ENCODE results near the gene KCNG1. TPM values are rescaled to one million over a fixed set of nuclear protein-coding genes. Genes with fewer than 3 reads are reported as not detected.

Gene KCNG1
- total and polyA plus RNA-seq, 7 donors, result 0.03 to 0.12 (median 0.03) TPM; not detected in 4

DNA sequence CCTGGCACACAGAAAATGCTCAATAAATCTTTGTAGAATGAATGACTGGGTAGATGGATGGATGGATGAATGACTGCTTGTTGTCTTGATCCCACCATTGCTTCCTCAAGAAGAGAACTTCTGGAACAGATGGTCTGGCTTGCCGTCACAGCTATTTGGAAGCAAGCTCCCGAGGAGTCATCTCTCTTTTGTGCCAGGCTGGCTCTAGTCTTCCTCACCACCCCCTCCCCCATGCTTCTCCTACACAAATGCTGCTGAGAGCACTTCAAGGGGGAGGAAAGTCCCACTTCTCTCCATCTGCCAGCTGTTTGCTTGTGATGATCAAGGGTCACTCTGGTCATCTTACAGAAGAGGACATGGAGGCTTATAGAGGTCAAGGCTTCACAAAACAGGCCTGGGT lies 11.6 kb upstream of the KCNG1 start:
- WGBS, 3 donors, result 25 to 42% (median 35%) methylated on average over 2 of the region's 2 CpGs
- TF ChIP-seq, protein P1, sequence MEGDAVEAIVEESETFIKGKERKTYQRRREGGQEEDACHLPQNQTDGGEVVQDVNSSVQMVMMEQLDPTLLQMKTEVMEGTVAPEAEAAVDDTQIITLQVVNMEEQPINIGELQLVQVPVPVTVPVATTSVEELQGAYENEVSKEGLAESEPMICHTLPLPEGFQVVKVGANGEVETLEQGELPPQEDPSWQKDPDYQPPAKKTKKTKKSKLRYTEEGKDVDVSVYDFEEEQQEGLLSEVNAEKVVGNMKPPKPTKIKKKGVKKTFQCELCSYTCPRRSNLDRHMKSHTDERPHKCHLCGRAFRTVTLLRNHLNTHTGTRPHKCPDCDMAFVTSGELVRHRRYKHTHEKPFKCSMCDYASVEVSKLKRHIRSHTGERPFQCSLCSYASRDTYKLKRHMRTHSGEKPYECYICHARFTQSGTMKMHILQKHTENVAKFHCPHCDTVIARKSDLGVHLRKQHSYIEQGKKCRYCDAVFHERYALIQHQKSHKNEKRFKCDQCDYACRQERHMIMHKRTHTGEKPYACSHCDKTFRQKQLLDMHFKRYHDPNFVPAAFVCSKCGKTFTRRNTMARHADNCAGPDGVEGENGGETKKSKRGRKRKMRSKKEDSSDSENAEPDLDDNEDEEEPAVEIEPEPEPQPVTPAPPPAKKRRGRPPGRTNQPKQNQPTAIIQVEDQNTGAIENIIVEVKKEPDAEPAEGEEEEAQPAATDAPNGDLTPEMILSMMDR (IDR thresholded peaks at IDR 0.05), result no peak
- H3K27ac ChIP-seq, result no peak overlapping the region
- DNase-seq (no peak), ATAC-seq (no peak)
- H3K36me3 ChIP-seq (ENCODE audit: insufficient read depth in 1 of 2, low read depth in 1 of 2), result no peaks in the 10 kb centered on the region
- H3K9me3 ChIP-seq, result no peaks in the 10 kb centered on the region
- intact Hi-C loops (cut with DNase I), result no loop called here
- H3K27me3 ChIP-seq (ENCODE audit: insufficient read depth in 3 of 3, low read length in 2 of 3), result peaks cover 0 to 38% (median 3%) of the 10 kb centered on the region in 3 donors
- H3K4me1 ChIP-seq, result no peaks in the 10 kb centered on the region
- H3K4me3 ChIP-seq, result no peak overlapping the region

GRCh38 chr20:51029963-51030920 lies 7.3 kb upstream of the KCNG1 start:
- TF ChIP-seq, protein P1 (IDR thresholded peaks at IDR 0.05), result no peak
- ATAC-seq (peak in 1 of 4 donors; percentile 21), DNase-seq (peak in 1 of 2 donors; percentile 18)
- no peaks in the 10 kb centered on the region for H3K9me3 ChIP-seq
- peaks cover 0 to 56% (median 8%) of the 10 kb centered on the region in 3 donors for H3K27me3 ChIP-seq (ENCODE audit: insufficient read depth in 3 of 3, low read length in 2 of 3)
- no peaks in the 10 kb centered on the region for H3K4me1 ChIP-seq
- intact Hi-C loops (cut with DNase I), result no loop called here
- no peak overlapping the region for H3K27ac ChIP-seq
- WGBS, 3 donors, result 27 to 29% (median 28%) methylated on average over 17 of the region's 17 CpGs
- H3K4me3 ChIP-seq, result no peak overlapping the region
- no peaks in the 10 kb centered on the region for H3K36me3 ChIP-seq (ENCODE audit: insufficient read depth in 1 of 2, low read depth in 1 of 2)

- Histone ChIP-seq H3K27me3 (ENCODE audit: insufficient read depth in 3 of 3, low read length in 2 of 3) (peaks cover 0 to 58% (median 10%) of the 10 kb centered on the region in 3 donors), H3K4me3 (no peak overlapping the region), H3K36me3 (ENCODE audit: insufficient read depth in 1 of 2, low read depth in 1 of 2) (no peaks in the 10 kb centered on the region), H3K9me3 (no peaks in the 10 kb centered on the region), H3K4me1 (no peaks in the 10 kb centered on the region), H3K27ac (no peak overlapping the region)
- intact Hi-C loops (cut with DNase I), result no loop called here
- no peak for DNase-seq
- WGBS, 3 donors, result 90 to 93% (median 92%) methylated on average over 1 of the region's 1 CpG
- TF ChIP-seq, protein P1 (IDR thresholded peaks at IDR 0.05), result no peak
- ATAC-seq, result no peak
Observed at GRCh38 chr20:51029556-51029955, 6.6 kb upstream of the KCNG1 start.

- intact Hi-C loops (cut with DNase I), result no loop called here
Observed at GRCh38 chr20:51028616-51029212, 5.8 kb upstream of the KCNG1 start.

More at GRCh38 chr20:51028616-51029212, 5.8 kb upstream of the KCNG1 start:
- Histone ChIP-seq H3K4me1 (no peaks in the 10 kb centered on the region), H3K27ac (no peak overlapping the region), H3K9me3 (no peaks in the 10 kb centered on the region), H3K4me3 (no peak overlapping the region), H3K36me3 (ENCODE audit: insufficient read depth in 1 of 2, low read depth in 1 of 2) (no peaks in the 10 kb centered on the region), H3K27me3 (ENCODE audit: insufficient read depth in 3 of 3, low read length in 2 of 3) (peaks cover 0 to 66% (median 17%) of the 10 kb centered on the region in 3 donors)
- TF ChIP-seq, protein P1 (IDR thresholded peaks at IDR 0.05), result no peak
- WGBS, 3 donors, result 39 to 43% (median 40%) methylated on average over 10 of the region's 10 CpGs
- ATAC-seq, result no peak
- no peak for DNase-seq
